ENCODE results near the gene TCF7L1.

- TF ChIP-seq CTCF (optimal IDR thresholded peaks at IDR 0.05 in 1 of 3, IDR thresholded peaks at IDR 0.05 in 1 of 3, conservative IDR thresholded peaks at IDR 0.05 in 1 of 3; ENCODE audit: extremely low read depth in 1 of 3, insufficient read depth in 2 of 3, low read length in 3 of 3) (no peak), EZH2 (IDR thresholded peaks at IDR 0.05; ENCODE audit: low read length) (no peak)
Measured at GRCh38 chr2:85257970-85258605, 124.9 kb downstream of the TCF7L1 start.

All from keratinocyte (primary cell).